ENCODE measurements around the gene RNF41. TPM values are rescaled to one million over a fixed set of nuclear protein-coding genes. Genes with fewer than 3 reads are reported as not detected.

RNF41 gene
- total RNA-seq, 6 experiments from 2014 or later, result 10.6 to 23.0 (median 12.3) TPM

- intact Hi-C loops (cut with DNase I), result no loop called here
- Histone ChIP-seq H3K36me3 (peaks cover 0 to 57% (median 22%) of the 10 kb centered on the region in 4 donors), H3K27me3 (no peaks in the 10 kb centered on the region), H3K9me3 (no peaks in the 10 kb centered on the region), H3K27ac (no peak overlapping the region), H3K4me3 (no peak overlapping the region), H3K4me1 (peaks cover 0 to 15% (median 7%) of the 10 kb centered on the region in 4 donors)
- ATAC-seq (no peak), DNase-seq (peak in 1 of 3 donors; percentile 46)
- 100% methylated on average over 2 of the region's 7 CpGs for WGBS (ENCODE audit: insufficient coverage, low coverage, low lambda C conversion rate, missing lambda C conversion rate)
- TF ChIP-seq CTCF (IDR thresholded peaks at IDR 0.05), result no peak
- TF ChIP-seq POLR2A (IDR thresholded peaks at IDR 0.05), result no peak
Measured at GRCh38 chr12:56255671-56256070, 33.9 kb upstream of the RNF41 start.

GRCh38 chr12:56253091-56253490, 31.4 kb upstream of the RNF41 start:
- intact Hi-C loops (cut with DNase I), result no loop called here
- no peaks in the 10 kb centered on the region for H3K9me3 ChIP-seq
- no CpG with 5 or more reads among the region's 11 CpGs for WGBS (ENCODE audit: insufficient coverage, low coverage, low lambda C conversion rate, missing lambda C conversion rate)
- ATAC-seq, result no peak
- H3K4me3 ChIP-seq, result no peak overlapping the region
- H3K27me3 ChIP-seq, result no peaks in the 10 kb centered on the region
- TF ChIP-seq CTCF (IDR thresholded peaks at IDR 0.05) (no peak), POLR2A (IDR thresholded peaks at IDR 0.05) (no peak)
- peaks cover 0 to 10% (median 5%) of the 10 kb centered on the region in 4 donors for H3K4me1 ChIP-seq
- DNase-seq, result peak in 1 of 3 donors; percentile 38
- peaks cover 0 to 80% (median 27%) of the 10 kb centered on the region in 4 donors for H3K36me3 ChIP-seq
- no peak overlapping the region for H3K27ac ChIP-seq

GRCh38 chr12:56252649-56253048, 30.9 kb upstream of the RNF41 start:
- Histone ChIP-seq H3K36me3 (peaks cover 0 to 85% (median 29%) of the 10 kb centered on the region in 4 donors), H3K4me1 (peaks cover 0 to 10% (median 5%) of the 10 kb centered on the region in 4 donors), H3K27ac (no peak overlapping the region), H3K4me3 (no peak overlapping the region), H3K27me3 (no peaks in the 10 kb centered on the region), H3K9me3 (no peaks in the 10 kb centered on the region)
- 100% methylated on average over 1 of the region's 3 CpGs for WGBS (ENCODE audit: insufficient coverage, low coverage, low lambda C conversion rate, missing lambda C conversion rate)
- intact Hi-C loops (cut with DNase I), result no loop called here
- no peak for ATAC-seq
- no peak for TF ChIP-seq CTCF (IDR thresholded peaks at IDR 0.05)
- no peak for TF ChIP-seq POLR2A (IDR thresholded peaks at IDR 0.05)
- peak in 1 of 3 donors; percentile 1 for DNase-seq

- Histone ChIP-seq H3K4me1 (no peaks in the 10 kb centered on the region), H3K4me3 (no peak overlapping the region), H3K9me3 (no peaks in the 10 kb centered on the region), H3K27me3 (no peaks in the 10 kb centered on the region), H3K27ac (no peak overlapping the region), H3K36me3 (peaks cover 0 to 90% (median 40%) of the 10 kb centered on the region in 4 donors)
- 94% methylated on average over 3 of the region's 8 CpGs for WGBS (ENCODE audit: insufficient coverage, low coverage, low lambda C conversion rate, missing lambda C conversion rate)
- intact Hi-C loops (cut with DNase I), result no loop called here
- ATAC-seq, result no peak
- peak in 1 of 3 donors; percentile 36 for DNase-seq
- TF ChIP-seq POLR2A (IDR thresholded peaks at IDR 0.05), result no peak
- TF ChIP-seq CTCF (IDR thresholded peaks at IDR 0.05), result no peak
Measured at GRCh38 chr12:56248711-56249110, 27.0 kb upstream of the RNF41 start.

- Histone ChIP-seq H3K36me3 (peaks cover 0 to 88% (median 38%) of the 10 kb centered on the region in 4 donors), H3K9me3 (no peaks in the 10 kb centered on the region), H3K27ac (no peak overlapping the region), H3K4me1 (no peaks in the 10 kb centered on the region), H3K4me3 (no peak overlapping the region), H3K27me3 (no peaks in the 10 kb centered on the region)
- peak in 1 of 3 donors; percentile 46 for DNase-seq
- intact Hi-C loops (cut with DNase I), result no loop called here
- ATAC-seq, result no peak
- 97% methylated on average over 11 of the region's 16 CpGs for WGBS (ENCODE audit: insufficient coverage, low coverage, low lambda C conversion rate, missing lambda C conversion rate)
- TF ChIP-seq POLR2A (IDR thresholded peaks at IDR 0.05) (no peak), CTCF (IDR thresholded peaks at IDR 0.05) (no peak)
Measured at GRCh38 chr12:56247923-56248322, 26.2 kb upstream of the RNF41 start.

Measured in right lobe of liver (tissue), 6 donors.